Upper lobe of left lung (tissue), 6 donors: ENCODE data around the gene VWA5B1. TPM values are rescaled to one million over a fixed set of nuclear protein-coding genes. Genes with fewer than 3 reads are reported as not detected.

Experiments
- ATAC-seq, 2 donors: fragments of 200-7000 bp; cut with Tn5 transposase; one replicate each; pipeline ENCODE4 v1.9.1; 2022; ENCODE audit warnings: mild to moderate bottlenecking in 2 of 2, moderate library complexity in 2 of 2; ENCODE audit not compliant: low FRiP score in 2 of 2
- DNase-seq, 2 donors: peaks; one replicate each; pipeline ENCODE4 v3.0.0-alpha.2; 2019 to 2020
- H3K27ac ChIP-seq, 4 donors: fragments of 200-600 bp; sonication (generic); one replicate each; pipeline ENCODE4 v1.5.1; 2016 to 2019
- H3K27me3 ChIP-seq, 4 donors: fragments of 200-600 bp; sonication (generic); one replicate each; pipeline ENCODE4 v1.5.1; 2017 to 2019
- H3K36me3 ChIP-seq, 4 donors: fragments of 200-600 bp; sonication (generic); one replicate each; pipeline ENCODE4 v1.5.1; 2016 to 2019
- H3K4me1 ChIP-seq, 4 donors: fragments of 200-600 bp; sonication (generic); one replicate each; pipeline ENCODE4 v1.5.1; 2018 to 2019
- H3K4me3 ChIP-seq, 4 donors: fragments of 200-600 bp; sonication (generic); one replicate each; pipeline ENCODE4 v1.5.1; 2017 to 2019; ENCODE audit warnings: mild to moderate bottlenecking in 2 of 4, moderate library complexity in 1 of 4
- H3K9me3 ChIP-seq, 4 donors: fragments of 200-600 bp; sonication (generic); one replicate each; pipeline ENCODE4 v1.5.1; 2018 to 2019
- EP300 ChIP-seq, 4 donors: sonication (generic); formaldehyde crosslinking; IDR thresholded peaks; one replicate each; pipeline ENCODE4 v1.5.1; 2017; ENCODE audit warnings: antibody characterized with exemption in 4 of 4, control low read depth in 2 of 4
- POLR2A ChIP-seq, 4 donors: fragments of 450-650 bp; IDR thresholded peaks; one replicate each; pipeline ENCODE4 v1.5.1; 2016 to 2017; ENCODE audit warnings: antibody characterized with exemption in 4 of 4, mild to moderate bottlenecking in 2 of 4
- POLR2AphosphoS5 ChIP-seq, 2 donors: sonication (generic); formaldehyde crosslinking; IDR thresholded peaks; one replicate each; pipeline ENCODE4 v1.5.1; 2017; ENCODE audit warnings: antibody characterized with exemption in 2 of 2
- WGBS, 2 donors: methylation state at CpG; one replicate each; pipeline ENCODE4 v1.1.5; 2017 to 2018; 5-methylcytosine and 5-hydroxymethylcytosine counted together
- total RNA-seq, 6 donors: library from RNA; depleted of rRNA in 4 of 6; stranded (reverse); fragments of >200 nt in 4 of 6; gene quantifications; one replicate each; pipeline versions ENCODE4 v1.1.0 to v1.2.1, GENCODE V29; 2016 to 2021
- TF ChIP-seq, protein P1 (sequence below), 6 experiments: fragments of 450-650 bp in 4 of 6; fragments of 200-600 bp in 2 of 6; sonication (generic) in 2 of 6; IDR thresholded peaks; one replicate each; pipeline ENCODE4 v1.5.1; 2016 to 2019; ENCODE audit warnings: antibody characterized with exemption in 6 of 6
- donor health status: DM: no; HTN: no; CAD: no; lungs with moderate emphysema.
- donor health status: DM: no; HTN: yes; CAD: no; lungs with severe emphysema.

Gene VWA5B1
- total RNA-seq, 6 donors from 2014 or later, result 0.14 to 0.77 (median 0.46) TPM; not detected in 3

DNA sequence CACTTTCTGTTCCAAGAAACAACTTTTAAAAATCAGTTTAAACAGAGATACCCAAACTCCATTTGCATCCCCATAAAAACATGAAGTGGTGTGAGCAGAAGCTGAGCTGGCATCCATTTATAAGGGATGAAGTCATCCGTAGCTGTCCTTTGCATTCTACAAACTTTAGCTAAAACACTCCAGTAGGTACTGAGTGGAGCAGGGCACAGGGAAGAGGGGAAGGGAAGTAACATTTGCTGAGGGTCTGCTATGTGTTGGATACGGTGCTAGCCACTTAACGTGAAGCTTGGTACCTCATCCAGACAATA, 32.9 kb downstream of the VWA5B1 start:
- Histone ChIP-seq H3K4me1 (peaks cover 0 to 14% (median 10%) of the 10 kb centered on the region in 4 donors), H3K36me3 (no peaks in the 10 kb centered on the region), H3K9me3 (no peaks in the 10 kb centered on the region), H3K27me3 (no peaks in the 10 kb centered on the region), H3K4me3 (no peak overlapping the region), H3K27ac (peak overlapping the region in 3 of 4 donors; percentile 22 to 69 (median 32))
- WGBS, 2 donors, result 65% methylated on average over 3 of the region's 3 CpGs
- no peak for DNase-seq
- ATAC-seq, result no peak
- no peak for TF ChIP-seq POLR2AphosphoS5 (IDR thresholded peaks at IDR 0.05)
- no peak for TF ChIP-seq POLR2A (IDR thresholded peaks at IDR 0.05)
- TF ChIP-seq EP300 (IDR thresholded peaks at IDR 0.05), result no peak
- TF ChIP-seq, protein P1, sequence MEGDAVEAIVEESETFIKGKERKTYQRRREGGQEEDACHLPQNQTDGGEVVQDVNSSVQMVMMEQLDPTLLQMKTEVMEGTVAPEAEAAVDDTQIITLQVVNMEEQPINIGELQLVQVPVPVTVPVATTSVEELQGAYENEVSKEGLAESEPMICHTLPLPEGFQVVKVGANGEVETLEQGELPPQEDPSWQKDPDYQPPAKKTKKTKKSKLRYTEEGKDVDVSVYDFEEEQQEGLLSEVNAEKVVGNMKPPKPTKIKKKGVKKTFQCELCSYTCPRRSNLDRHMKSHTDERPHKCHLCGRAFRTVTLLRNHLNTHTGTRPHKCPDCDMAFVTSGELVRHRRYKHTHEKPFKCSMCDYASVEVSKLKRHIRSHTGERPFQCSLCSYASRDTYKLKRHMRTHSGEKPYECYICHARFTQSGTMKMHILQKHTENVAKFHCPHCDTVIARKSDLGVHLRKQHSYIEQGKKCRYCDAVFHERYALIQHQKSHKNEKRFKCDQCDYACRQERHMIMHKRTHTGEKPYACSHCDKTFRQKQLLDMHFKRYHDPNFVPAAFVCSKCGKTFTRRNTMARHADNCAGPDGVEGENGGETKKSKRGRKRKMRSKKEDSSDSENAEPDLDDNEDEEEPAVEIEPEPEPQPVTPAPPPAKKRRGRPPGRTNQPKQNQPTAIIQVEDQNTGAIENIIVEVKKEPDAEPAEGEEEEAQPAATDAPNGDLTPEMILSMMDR (IDR thresholded peaks at IDR 0.05), result no peak

DNA sequence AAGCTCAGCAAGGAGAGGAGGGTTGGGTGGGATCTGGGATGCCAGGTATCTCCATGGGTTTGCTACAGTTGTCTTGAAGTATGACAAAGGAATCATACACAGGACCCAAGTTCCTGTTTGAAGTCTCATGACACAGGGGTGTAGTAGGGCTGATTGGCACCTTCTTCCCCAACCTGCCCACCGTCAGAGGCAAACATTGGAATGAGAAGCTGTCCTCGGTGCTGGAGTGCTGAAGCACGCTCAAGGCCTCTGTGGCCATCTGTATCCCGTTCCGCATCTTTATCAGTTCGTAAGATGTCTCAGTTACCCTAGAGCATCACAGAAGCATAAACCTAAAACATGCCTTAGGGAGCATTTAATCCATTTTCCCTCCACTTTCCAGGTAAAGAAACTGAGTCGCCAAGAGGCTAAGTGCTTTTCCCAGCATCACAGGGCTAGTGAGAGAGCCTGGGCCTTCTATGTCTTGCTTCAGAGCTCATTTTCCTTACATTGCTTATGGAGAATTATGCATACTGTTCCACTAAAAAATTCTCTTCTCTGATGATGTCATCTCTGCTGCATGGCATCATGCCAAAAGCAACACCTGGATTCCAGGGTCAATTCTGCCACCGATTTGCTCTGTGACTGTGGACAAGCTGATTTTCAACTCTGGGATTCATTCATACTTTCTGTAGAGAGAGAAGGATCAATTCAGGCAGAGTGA, 34.2 kb downstream of the VWA5B1 start:
- TF ChIP-seq, protein P1 (IDR thresholded peaks at IDR 0.05), result no peak
- TF ChIP-seq EP300 (IDR thresholded peaks at IDR 0.05) (no peak), POLR2A (IDR thresholded peaks at IDR 0.05) (no peak), POLR2AphosphoS5 (IDR thresholded peaks at IDR 0.05) (no peak)
- no peaks in the 10 kb centered on the region for H3K27me3 ChIP-seq
- no peak overlapping the region for H3K4me3 ChIP-seq
- peak overlapping the region; percentile 16 to 69 (median 38) for H3K27ac ChIP-seq
- H3K36me3 ChIP-seq, result no peaks in the 10 kb centered on the region
- peaks cover 0 to 14% (median 10%) of the 10 kb centered on the region in 4 donors for H3K4me1 ChIP-seq
- no peaks in the 10 kb centered on the region for H3K9me3 ChIP-seq
- no peak for DNase-seq
- 68 to 74% methylated on average over 8 of the region's 8 CpGs for WGBS, 2 donors
- no peak for ATAC-seq

- H3K27ac ChIP-seq, result peak overlapping the region in 3 of 4 donors; percentile 16 to 44 (median 32)
- ATAC-seq (no peak), DNase-seq (no peak)
- H3K4me3 ChIP-seq, result no peak overlapping the region
- TF ChIP-seq, protein P1 (IDR thresholded peaks at IDR 0.05), result no peak
- TF ChIP-seq POLR2A (IDR thresholded peaks at IDR 0.05) (no peak), POLR2AphosphoS5 (IDR thresholded peaks at IDR 0.05) (no peak), EP300 (IDR thresholded peaks at IDR 0.05) (no peak)
- no peaks in the 10 kb centered on the region for H3K27me3 ChIP-seq
- peaks cover 0 to 14% (median 10%) of the 10 kb centered on the region in 4 donors for H3K4me1 ChIP-seq
- H3K36me3 ChIP-seq, result no peaks in the 10 kb centered on the region
- H3K9me3 ChIP-seq, result no peaks in the 10 kb centered on the region
- WGBS, 2 donors, result 68 to 71% methylated on average over 3 of the region's 3 CpGs
These were observed 34.8 kb downstream of the VWA5B1 start for GRCh38 chr1:20325407-20325843.

DNA sequence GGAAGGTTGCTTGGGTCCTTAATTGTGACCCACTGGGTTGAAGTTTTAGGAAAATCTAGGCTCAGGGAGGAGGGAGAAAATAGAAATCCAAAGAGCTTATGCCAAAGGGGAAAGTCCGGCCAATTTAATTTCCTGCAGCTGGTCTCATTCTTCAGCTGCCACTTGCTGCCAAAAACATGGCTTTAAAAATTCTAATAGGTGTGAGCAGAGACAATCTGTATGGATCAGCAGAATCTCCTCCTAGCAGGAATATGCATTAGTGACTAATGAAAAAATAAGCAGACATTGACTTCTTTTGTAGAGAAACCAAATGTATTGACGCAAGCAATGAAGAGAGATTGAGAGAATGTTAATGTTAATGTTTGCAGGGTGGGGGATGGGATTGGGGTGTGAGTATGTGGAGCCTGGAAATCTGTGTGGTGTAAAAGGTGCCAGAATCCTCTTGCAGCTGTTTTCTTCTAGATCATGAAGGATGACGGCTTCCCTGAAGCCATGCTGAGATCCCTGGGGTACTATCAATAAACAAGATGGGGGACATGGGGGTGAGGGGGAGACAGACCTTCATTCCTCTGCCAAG, 35.3 kb downstream of the VWA5B1 start:
- no peaks in the 10 kb centered on the region for H3K27me3 ChIP-seq
- peak; percentile 38 to 50 for ATAC-seq
- peaks cover 0 to 14% (median 10%) of the 10 kb centered on the region in 4 donors for H3K4me1 ChIP-seq
- H3K27ac ChIP-seq, result peak overlapping the region in 2 of 4 donors; percentile 43 to 44
- no peaks in the 10 kb centered on the region for H3K36me3 ChIP-seq
- peak in 1 of 2 donors; percentile 31 for TF ChIP-seq POLR2AphosphoS5 (IDR thresholded peaks at IDR 0.05)
- TF ChIP-seq, protein P1 (IDR thresholded peaks at IDR 0.05), result no peak
- no peak overlapping the region for H3K4me3 ChIP-seq
- DNase-seq, result no peak
- no peaks in the 10 kb centered on the region for H3K9me3 ChIP-seq
- 42 to 44% methylated on average over 3 of the region's 3 CpGs for WGBS, 2 donors
